ENCODE measurements around the gene GPD1. TPM values are rescaled to one million over a fixed set of nuclear protein-coding genes. Genes with fewer than 3 reads are reported as not detected.
A peak's percentile ranks its signal among the peaks of the same experiment; 100 is the strongest.
"Not testable (repeated sequence)": the region's sequence is repeated elsewhere in the genome, so short reads cannot be mapped to it uniquely, and the experiment has no call there.

The GPD1 gene
- total RNA-seq, 2 donors from 2014 or later = 0.35 to 0.46 TPM

GRCh38 chr12:50132505-50133135 lies 28.8 kb downstream of the GPD1 start:
- Mint-ChIP-seq H3K9me3 (no peaks in the 10 kb centered on the region), H3K27ac (peak overlapping the region; percentile 34 to 84), H3K36me3 (peaks cover 6 to 9% of the 10 kb centered on the region in 2 donors)
- DNase-seq (ENCODE audit: low spot score in 2 of 2) (no peak), ATAC-seq (peak; percentile 68 to 76)

GRCh38 chr12:50142993-50143392 lies 39.2 kb downstream of the GPD1 start:
- no peak overlapping the region for H3K27ac Mint-ChIP-seq
- DNase-seq (ENCODE audit: low spot score in 2 of 2) = no peak
- peaks cover 4 to 7% of the 10 kb centered on the region in 2 donors for H3K36me3 Mint-ChIP-seq
- no peaks in the 10 kb centered on the region for H3K9me3 Mint-ChIP-seq
- ATAC-seq = no peak

GRCh38 chr12:50145439-50145838 lies 41.6 kb downstream of the GPD1 start:
- H3K9me3 Mint-ChIP-seq = no peaks in the 10 kb centered on the region
- peaks cover 4 to 7% of the 10 kb centered on the region in 2 donors for H3K36me3 Mint-ChIP-seq
- DNase-seq (ENCODE audit: low spot score in 2 of 2) = no peak
- H3K27ac Mint-ChIP-seq = no peak overlapping the region
- no peak for ATAC-seq

GRCh38 chr12:50147281-50147680 lies 43.5 kb downstream of the GPD1 start:
- H3K36me3 Mint-ChIP-seq = no peaks in the 10 kb centered on the region
- no peak overlapping the region for H3K27ac Mint-ChIP-seq
- DNase-seq (ENCODE audit: low spot score in 2 of 2) = no peak
- H3K9me3 Mint-ChIP-seq = no peaks in the 10 kb centered on the region
- ATAC-seq = no peak

GRCh38 chr12:50148011-50148410 lies 44.2 kb downstream of the GPD1 start:
- not testable (repeated sequence) for ATAC-seq; H3K36me3 Mint-ChIP-seq; H3K27ac Mint-ChIP-seq; DNase-seq (ENCODE audit: low spot score in 2 of 2); H3K9me3 Mint-ChIP-seq

GRCh38 chr12:50149311-50149710 lies 45.5 kb downstream of the GPD1 start:
- H3K27ac Mint-ChIP-seq = peak overlapping the region; percentile 48 to 59
- peak; percentile 44 to 81 for ATAC-seq
- H3K36me3 Mint-ChIP-seq = no peaks in the 10 kb centered on the region

GRCh38 chr12:50151047-50151687 lies 47.4 kb downstream of the GPD1 start:
- Mint-ChIP-seq H3K27ac (peak overlapping the region; percentile 14 to 45), H3K9me3 (no peaks in the 10 kb centered on the region), H3K36me3 (no peaks in the 10 kb centered on the region)
- no peak for ATAC-seq
- DNase-seq (ENCODE audit: low spot score in 2 of 2) = no peak

More at GRCh38 chr12:50149311-50149710, 45.5 kb downstream of the GPD1 start:
- no peak for DNase-seq (ENCODE audit: low spot score in 2 of 2)
- no peaks in the 10 kb centered on the region for H3K9me3 Mint-ChIP-seq

- H3K36me3 Mint-ChIP-seq; DNase-seq (ENCODE audit: low spot score in 2 of 2); H3K27ac Mint-ChIP-seq; H3K9me3 Mint-ChIP-seq; ATAC-seq: not testable (repeated sequence)
Observed at GRCh38 chr12:50154947-50155346, 51.1 kb downstream of the GPD1 start.

- Mint-ChIP-seq H3K9me3 (no peaks in the 10 kb centered on the region), H3K27ac (no peak overlapping the region), H3K36me3 (no peaks in the 10 kb centered on the region)
- DNase-seq (ENCODE audit: low spot score in 2 of 2) (no peak), ATAC-seq (peak in 1 of 2 donors; percentile 11)
Observed at GRCh38 chr12:50156641-50157040, 52.8 kb downstream of the GPD1 start.

GRCh38 chr12:50157259-50157658 lies 53.5 kb downstream of the GPD1 start:
- H3K9me3 Mint-ChIP-seq = no peaks in the 10 kb centered on the region
- H3K27ac Mint-ChIP-seq = no peak overlapping the region
- peak in 1 of 2 donors; percentile 84 for ATAC-seq
- H3K36me3 Mint-ChIP-seq = no peaks in the 10 kb centered on the region
- no peak for DNase-seq (ENCODE audit: low spot score in 2 of 2)

- H3K27ac Mint-ChIP-seq = no peak overlapping the region
- peaks cover 0 to 12% of the 10 kb centered on the region in 2 donors for H3K36me3 Mint-ChIP-seq
- no peaks in the 10 kb centered on the region for H3K9me3 Mint-ChIP-seq
- ATAC-seq (no peak), DNase-seq (ENCODE audit: low spot score in 2 of 2) (no peak)
Observed at GRCh38 chr12:50160643-50161042, 56.8 kb downstream of the GPD1 start.

Other genes starting within 250 kb of the GPD1 start
- under 1 TPM; 0.52 to 0.78 TPM for gene FAIM2, start 200.1 kb upstream of the GPD1 start, total RNA-seq
- not detected for gene AQP2, start 153.3 kb upstream of the GPD1 start, total RNA-seq
- gene AQP5, start 142.1 kb upstream of the GPD1 start, total RNA-seq = not detected
- not detected for gene AQP6, start 131.1 kb upstream of the GPD1 start, total RNA-seq
- gene RACGAP1, start 78.5 kb upstream of the GPD1 start, total RNA-seq = 100 to 1,000 TPM; 109 to 195 TPM
- 10 to 100 TPM in 1 of 2 donors, 1 to 10 TPM in 1; 2.8 to 11.7 TPM for gene ASIC1, start 46.4 kb upstream of the GPD1 start, total RNA-seq
- gene SMARCD1, start 18.7 kb upstream of the GPD1 start, total RNA-seq = 10 to 100 TPM; 33.8 to 51.2 TPM
- gene COX14, start 8.2 kb downstream of the GPD1 start, total RNA-seq = 10 to 100 TPM; 46.0 to 48.5 TPM
- 10 to 100 TPM; 50.1 to 71.1 TPM for gene CERS5, start 63.4 kb downstream of the GPD1 start, total RNA-seq
- 10 to 100 TPM; 36.2 to 45.6 TPM for gene LIMA1, start 179.5 kb downstream of the GPD1 start, total RNA-seq